SK-N-SH treated with all-trans-retinoic acid at 6 μM for 48 hours (cell line): Measurements from ENCODE around the gene COIL.

Experiments
- ATAC-seq: fragments of 200-7000 bp; cut with Tn5 transposase; 3 replicates; pipeline ENCODE4 v1.9.1; 2020; ENCODE audit warnings: mild to moderate bottlenecking, moderate library complexity
- ARNTL ChIP-seq: fragments of 450-650 bp; formaldehyde crosslinking; IDR thresholded peaks from 2 replicates; pipeline ENCODE4 v1.5.0; 2020; ENCODE audit warnings: low read depth, mild to moderate bottlenecking, moderate library complexity, borderline replicate concordance
- BACH2 ChIP-seq: fragments of 250-450 bp; sonication (Bioruptor Pico); IDR thresholded peaks from 2 replicates; pipeline ENCODE4 v1.9.0; 2021; ENCODE audit warnings: mild to moderate bottlenecking, borderline replicate concordance
- CSDC2 ChIP-seq: fragments of 250-450 bp; sonication (Bioruptor Pico); IDR thresholded peaks from 2 replicates; pipeline ENCODE4 v1.5.0; 2020; ENCODE audit warnings: mild to moderate bottlenecking, moderate library complexity
- ESRRG ChIP-seq: fragments of 250-450 bp; sonication (Bioruptor Pico); IDR thresholded peaks from 2 replicates; pipeline ENCODE4 v1.6.1; 2021; ENCODE audit warnings: mild to moderate bottlenecking
- GLIS3 ChIP-seq: fragments of 250-450 bp; sonication (Bioruptor Pico); IDR thresholded peaks from 2 replicates; pipeline ENCODE4 v1.5.0; 2020; ENCODE audit warnings: mild to moderate bottlenecking, moderate library complexity
- ISL1 ChIP-seq: fragments of 250-450 bp; sonication (Bioruptor Pico); IDR thresholded peaks from 2 replicates; pipeline ENCODE4 v2.1.2; 2022; ENCODE audit warnings: mild to moderate bottlenecking, moderate library complexity
- OSR1 ChIP-seq: fragments of 250-450 bp; sonication (Bioruptor Pico); IDR thresholded peaks from 2 replicates; pipeline ENCODE4 v1.8.0; 2022; ENCODE audit warnings: moderate library complexity, mild to moderate bottlenecking, inconsistent platforms
- PPARA ChIP-seq: fragments of 250-450 bp; sonication (Bioruptor Pico); IDR thresholded peaks from 2 replicates; pipeline ENCODE4 v1.5.0; 2020; ENCODE audit warnings: mild to moderate bottlenecking, borderline replicate concordance
- RARB ChIP-seq: fragments of 250-450 bp; sonication (Bioruptor Pico); IDR thresholded peaks from 2 replicates; pipeline ENCODE4 v1.8.0; 2021; ENCODE audit warnings: mild to moderate bottlenecking, moderate library complexity
- SNAI2 ChIP-seq: fragments of 250-450 bp; sonication (Bioruptor Pico); IDR thresholded peaks from 2 replicates; pipeline ENCODE4 v1.5.0; 2020; ENCODE audit warnings: mild to moderate bottlenecking, moderate library complexity
- TCF4 ChIP-seq: fragments of 250-450 bp; sonication (Bioruptor Pico); IDR thresholded peaks from 2 replicates; pipeline ENCODE4 v1.8.0; 2021; ENCODE audit warnings: mild to moderate bottlenecking, moderate library complexity, borderline replicate concordance
- TOX ChIP-seq: fragments of 250-450 bp; sonication (Bioruptor Pico); IDR thresholded peaks from 2 replicates; pipeline ENCODE4 v1.8.0; 2021; ENCODE audit warnings: mild to moderate bottlenecking, moderate library complexity, borderline replicate concordance
- ZC3H10 ChIP-seq: fragments of 250-450 bp; sonication (Bioruptor Pico); IDR thresholded peaks from 2 replicates; pipeline ENCODE4 v1.5.1; 2021; ENCODE audit warnings: mild to moderate bottlenecking, moderate library complexity
- ZFP3 ChIP-seq: fragments of 250-450 bp; sonication (Bioruptor Pico); IDR thresholded peaks from 2 replicates; pipeline ENCODE4 v1.5.0; 2020; ENCODE audit warnings: mild to moderate bottlenecking, moderate library complexity
- ZFP30 ChIP-seq: fragments of 450-650 bp; formaldehyde crosslinking; IDR thresholded peaks from 2 replicates; pipeline ENCODE4 v1.5.0; 2022; ENCODE audit warnings: mild to moderate bottlenecking, moderate library complexity
- ZNF565 ChIP-seq: fragments of 450-650 bp; formaldehyde crosslinking; conservative IDR thresholded peaks from 2 replicates; pipeline ENCODE4 v1.5.0; 2020; ENCODE audit warnings: low read depth, mild to moderate bottlenecking, moderate library complexity
- ZNF70 ChIP-seq: fragments of 450-650 bp; formaldehyde crosslinking; IDR thresholded peaks from 2 replicates; pipeline ENCODE4 v1.5.0; 2020; ENCODE audit warnings: mild to moderate bottlenecking, moderate library complexity
- TF ChIP-seq, protein P1 (sequence below): fragments of 250-450 bp; sonication (Bioruptor Pico); IDR thresholded peaks from 2 replicates; pipeline ENCODE4 v1.5.1; 2020; ENCODE audit warnings: low read depth, mild to moderate bottlenecking, moderate library complexity
- TF ChIP-seq, protein P2 (sequence below): fragments of 250-450 bp; sonication (Bioruptor Pico); IDR thresholded peaks from 2 replicates; pipeline ENCODE4 v1.5.0; 2020; ENCODE audit warnings: mild to moderate bottlenecking, moderate library complexity
- TF ChIP-seq, protein P3 (sequence below): fragments of 250-450 bp; sonication (Bioruptor Pico); IDR thresholded peaks from 2 replicates; pipeline ENCODE4 v1.5.1; 2021; ENCODE audit warnings: mild to moderate bottlenecking, moderate library complexity
- TF ChIP-seq, protein P4 (sequence below): fragments of 250-450 bp; sonication (Bioruptor Pico); IDR thresholded peaks from 2 replicates; pipeline ENCODE4 v1.8.0; 2020; ENCODE audit warnings: mild to moderate bottlenecking, moderate library complexity, borderline replicate concordance
- TF ChIP-seq, protein P5 (sequence below): fragments of 250-450 bp; sonication (Bioruptor Pico); IDR thresholded peaks from 2 replicates; pipeline ENCODE4 v1.8.0; 2021; ENCODE audit warnings: low read depth, mild to moderate bottlenecking, moderate library complexity, borderline replicate concordance

Gene COIL

DNA sequence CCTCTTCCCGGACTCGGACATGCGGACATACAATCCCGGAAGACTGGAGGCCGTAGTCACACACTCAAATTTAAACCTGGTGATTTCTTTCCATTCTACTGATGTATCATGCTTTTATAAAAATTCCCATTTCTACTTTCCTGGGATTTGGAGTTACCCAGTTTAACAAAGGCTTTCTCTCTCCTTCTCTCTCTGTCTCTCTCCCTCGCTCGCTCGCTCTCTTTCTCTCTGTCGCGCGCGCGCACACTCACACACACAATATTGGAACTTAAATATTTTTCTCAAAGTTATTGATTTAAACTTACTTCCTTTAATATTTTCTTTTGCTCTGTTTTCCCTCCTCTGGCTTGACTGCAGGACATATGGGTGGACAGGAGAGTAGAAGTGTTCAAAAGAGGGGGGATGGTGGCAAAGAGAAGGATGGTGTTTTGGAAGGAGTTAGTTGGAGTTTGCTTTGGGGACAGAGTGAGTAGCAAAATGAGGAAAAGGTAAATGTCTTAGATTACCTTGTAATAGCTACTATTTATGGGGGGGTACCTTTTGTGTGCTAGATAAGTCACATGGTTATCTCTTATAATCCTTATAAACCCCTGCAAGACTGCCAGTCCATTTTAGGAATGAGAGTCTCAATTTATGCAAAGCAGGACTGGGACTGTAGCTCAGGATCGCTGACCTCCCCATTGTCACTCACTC is 46.1 kb downstream of the COIL start:
- TF ChIP-seq ZNF565 (CRISPR knock-in tag) (no peak), ISL1 (CRISPR knock-in tag) (no peak), PPARA (CRISPR knock-in tag) (no peak), SNAI2 (CRISPR knock-in tag) (no peak), TOX (CRISPR knock-in tag) (no peak), ZFP30 (no peak), ARNTL (no peak), TCF4 (CRISPR knock-in tag) (no peak), ESRRG (no peak), CSDC2 (CRISPR knock-in tag) (no peak), ZFP3 (CRISPR knock-in tag) (no peak), ZC3H10 (CRISPR knock-in tag) (no peak), OSR1 (CRISPR knock-in tag) (no peak), GLIS3 (CRISPR knock-in tag) (no peak), RARB (no peak)
- TF ChIP-seq, protein P1, sequence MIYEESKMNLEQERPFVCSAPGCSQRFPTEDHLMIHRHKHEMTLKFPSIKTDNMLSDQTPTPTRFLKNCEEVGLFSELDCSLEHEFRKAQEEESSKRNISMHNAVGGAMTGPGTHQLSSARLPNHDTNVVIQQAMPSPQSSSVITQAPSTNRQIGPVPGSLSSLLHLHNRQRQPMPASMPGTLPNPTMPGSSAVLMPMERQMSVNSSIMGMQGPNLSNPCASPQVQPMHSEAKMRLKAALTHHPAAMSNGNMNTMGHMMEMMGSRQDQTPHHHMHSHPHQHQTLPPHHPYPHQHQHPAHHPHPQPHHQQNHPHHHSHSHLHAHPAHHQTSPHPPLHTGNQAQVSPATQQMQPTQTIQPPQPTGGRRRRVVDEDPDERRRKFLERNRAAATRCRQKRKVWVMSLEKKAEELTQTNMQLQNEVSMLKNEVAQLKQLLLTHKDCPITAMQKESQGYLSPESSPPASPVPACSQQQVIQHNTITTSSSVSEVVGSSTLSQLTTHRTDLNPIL (CRISPR knock-in tag): no peak
- TF ChIP-seq, protein P2, sequence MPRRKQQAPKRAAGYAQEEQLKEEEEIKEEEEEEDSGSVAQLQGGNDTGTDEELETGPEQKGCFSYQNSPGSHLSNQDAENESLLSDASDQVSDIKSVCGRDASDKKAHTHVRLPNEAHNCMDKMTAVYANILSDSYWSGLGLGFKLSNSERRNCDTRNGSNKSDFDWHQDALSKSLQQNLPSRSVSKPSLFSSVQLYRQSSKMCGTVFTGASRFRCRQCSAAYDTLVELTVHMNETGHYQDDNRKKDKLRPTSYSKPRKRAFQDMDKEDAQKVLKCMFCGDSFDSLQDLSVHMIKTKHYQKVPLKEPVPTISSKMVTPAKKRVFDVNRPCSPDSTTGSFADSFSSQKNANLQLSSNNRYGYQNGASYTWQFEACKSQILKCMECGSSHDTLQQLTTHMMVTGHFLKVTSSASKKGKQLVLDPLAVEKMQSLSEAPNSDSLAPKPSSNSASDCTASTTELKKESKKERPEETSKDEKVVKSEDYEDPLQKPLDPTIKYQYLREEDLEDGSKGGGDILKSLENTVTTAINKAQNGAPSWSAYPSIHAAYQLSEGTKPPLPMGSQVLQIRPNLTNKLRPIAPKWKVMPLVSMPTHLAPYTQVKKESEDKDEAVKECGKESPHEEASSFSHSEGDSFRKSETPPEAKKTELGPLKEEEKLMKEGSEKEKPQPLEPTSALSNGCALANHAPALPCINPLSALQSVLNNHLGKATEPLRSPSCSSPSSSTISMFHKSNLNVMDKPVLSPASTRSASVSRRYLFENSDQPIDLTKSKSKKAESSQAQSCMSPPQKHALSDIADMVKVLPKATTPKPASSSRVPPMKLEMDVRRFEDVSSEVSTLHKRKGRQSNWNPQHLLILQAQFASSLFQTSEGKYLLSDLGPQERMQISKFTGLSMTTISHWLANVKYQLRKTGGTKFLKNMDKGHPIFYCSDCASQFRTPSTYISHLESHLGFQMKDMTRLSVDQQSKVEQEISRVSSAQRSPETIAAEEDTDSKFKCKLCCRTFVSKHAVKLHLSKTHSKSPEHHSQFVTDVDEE (CRISPR knock-in tag): no peak
- TF ChIP-seq, protein P3, sequence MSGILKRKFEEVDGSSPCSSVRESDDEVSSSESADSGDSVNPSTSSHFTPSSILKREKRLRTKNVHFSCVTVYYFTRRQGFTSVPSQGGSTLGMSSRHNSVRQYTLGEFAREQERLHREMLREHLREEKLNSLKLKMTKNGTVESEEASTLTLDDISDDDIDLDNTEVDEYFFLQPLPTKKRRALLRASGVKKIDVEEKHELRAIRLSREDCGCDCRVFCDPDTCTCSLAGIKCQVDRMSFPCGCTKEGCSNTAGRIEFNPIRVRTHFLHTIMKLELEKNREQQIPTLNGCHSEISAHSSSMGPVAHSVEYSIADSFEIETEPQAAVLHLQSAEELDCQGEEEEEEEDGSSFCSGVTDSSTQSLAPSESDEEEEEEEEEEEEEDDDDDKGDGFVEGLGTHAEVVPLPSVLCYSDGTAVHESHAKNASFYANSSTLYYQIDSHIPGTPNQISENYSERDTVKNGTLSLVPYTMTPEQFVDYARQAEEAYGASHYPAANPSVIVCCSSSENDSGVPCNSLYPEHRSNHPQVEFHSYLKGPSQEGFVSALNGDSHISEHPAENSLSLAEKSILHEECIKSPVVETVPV (CRISPR knock-in tag): no peak
- TF ChIP-seq, protein P4, sequence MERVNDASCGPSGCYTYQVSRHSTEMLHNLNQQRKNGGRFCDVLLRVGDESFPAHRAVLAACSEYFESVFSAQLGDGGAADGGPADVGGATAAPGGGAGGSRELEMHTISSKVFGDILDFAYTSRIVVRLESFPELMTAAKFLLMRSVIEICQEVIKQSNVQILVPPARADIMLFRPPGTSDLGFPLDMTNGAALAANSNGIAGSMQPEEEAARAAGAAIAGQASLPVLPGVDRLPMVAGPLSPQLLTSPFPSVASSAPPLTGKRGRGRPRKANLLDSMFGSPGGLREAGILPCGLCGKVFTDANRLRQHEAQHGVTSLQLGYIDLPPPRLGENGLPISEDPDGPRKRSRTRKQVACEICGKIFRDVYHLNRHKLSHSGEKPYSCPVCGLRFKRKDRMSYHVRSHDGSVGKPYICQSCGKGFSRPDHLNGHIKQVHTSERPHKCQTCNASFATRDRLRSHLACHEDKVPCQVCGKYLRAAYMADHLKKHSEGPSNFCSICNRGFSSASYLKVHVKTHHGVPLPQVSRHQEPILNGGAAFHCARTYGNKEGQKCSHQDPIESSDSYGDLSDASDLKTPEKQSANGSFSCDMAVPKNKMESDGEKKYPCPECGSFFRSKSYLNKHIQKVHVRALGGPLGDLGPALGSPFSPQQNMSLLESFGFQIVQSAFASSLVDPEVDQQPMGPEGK (CRISPR knock-in tag): no peak

DNA sequence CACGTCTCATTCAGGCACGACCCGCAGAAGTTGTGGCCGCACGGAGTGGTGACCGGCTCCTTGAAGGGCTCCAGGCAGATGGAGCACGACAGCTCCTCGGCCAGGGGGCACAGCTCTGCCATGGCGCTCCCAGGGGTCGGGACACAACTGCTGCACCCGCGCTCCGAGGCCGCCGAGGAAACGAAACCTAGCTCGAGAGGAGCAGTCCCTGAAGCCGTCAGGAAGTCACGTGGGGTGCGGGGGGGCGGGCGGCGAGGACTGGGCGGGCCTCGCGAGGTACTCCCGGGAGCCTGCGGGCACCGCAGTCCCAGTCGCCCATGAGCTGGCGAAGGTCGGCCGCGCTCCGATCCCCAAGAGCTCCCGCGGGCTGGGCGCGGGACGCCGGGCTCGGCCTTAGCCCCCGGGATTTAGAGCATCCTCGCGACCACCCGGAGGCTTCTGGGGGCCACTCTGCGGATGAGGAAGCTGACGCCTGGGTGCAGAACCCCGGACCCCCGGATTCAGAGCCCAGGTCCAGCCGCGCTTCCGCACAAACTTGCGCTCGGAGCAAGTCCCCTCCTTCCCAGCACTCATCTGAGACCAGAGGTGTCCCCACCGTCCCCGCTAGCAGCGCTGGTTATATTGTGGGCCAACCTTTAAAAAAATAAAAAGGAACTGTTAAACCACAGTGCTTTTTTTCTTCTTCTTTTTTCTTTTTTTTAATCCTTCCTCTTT is 46.8 kb downstream of the COIL start, which contains the start of gene TRIM25:
TSS of gene TRIM25 (minus strand) at position 183 of the 714 bp plus-strand sequence. CDS start at position 122, 61 bp downstream.
- ATAC-seq: peak; percentile 95
- TF ChIP-seq RARB: no peak
- TF ChIP-seq ZC3H10 (CRISPR knock-in tag): no peak
- TF ChIP-seq, protein P1 (CRISPR knock-in tag): no peak
- no peak for TF ChIP-seq BACH2
- TF ChIP-seq ISL1 (CRISPR knock-in tag): no peak
- no peak for TF ChIP-seq ZNF70
- TF ChIP-seq GLIS3 (CRISPR knock-in tag): no peak; the same call in 1 of the 2 replicates
- TF ChIP-seq ZFP30: no peak
- TF ChIP-seq OSR1 (CRISPR knock-in tag): no peak
- no peak for TF ChIP-seq CSDC2 (CRISPR knock-in tag)
- TF ChIP-seq TCF4 (CRISPR knock-in tag): no peak
- 0 out of 2 replicates have a peak, but pooled peaks have one; percentile 33 for TF ChIP-seq ZFP3 (CRISPR knock-in tag)
- TF ChIP-seq TOX (CRISPR knock-in tag): no peak
- TF ChIP-seq, protein P3 (CRISPR knock-in tag): no peak
- TF ChIP-seq, protein P5, sequence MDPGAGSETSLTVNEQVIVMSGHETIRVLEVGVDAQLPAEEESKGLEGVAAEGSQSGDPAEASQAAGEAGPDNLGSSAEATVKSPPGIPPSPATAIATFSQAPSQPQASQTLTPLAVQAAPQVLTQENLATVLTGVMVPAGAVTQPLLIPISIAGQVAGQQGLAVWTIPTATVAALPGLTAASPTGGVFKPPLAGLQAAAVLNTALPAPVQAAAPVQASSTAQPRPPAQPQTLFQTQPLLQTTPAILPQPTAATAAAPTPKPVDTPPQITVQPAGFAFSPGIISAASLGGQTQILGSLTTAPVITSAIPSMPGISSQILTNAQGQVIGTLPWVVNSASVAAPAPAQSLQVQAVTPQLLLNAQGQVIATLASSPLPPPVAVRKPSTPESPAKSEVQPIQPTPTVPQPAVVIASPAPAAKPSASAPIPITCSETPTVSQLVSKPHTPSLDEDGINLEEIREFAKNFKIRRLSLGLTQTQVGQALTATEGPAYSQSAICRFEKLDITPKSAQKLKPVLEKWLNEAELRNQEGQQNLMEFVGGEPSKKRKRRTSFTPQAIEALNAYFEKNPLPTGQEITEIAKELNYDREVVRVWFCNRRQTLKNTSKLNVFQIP (CRISPR knock-in tag): no peak
- TF ChIP-seq, protein P2 (CRISPR knock-in tag): no peak; the same call in 1 of the 2 replicates
- TF ChIP-seq ESRRG: no peak

More for the DNA sequence above, 46.1 kb downstream of the COIL start:
- ATAC-seq: peak; percentile 6
